Nephron progenitor cell (in vitro differentiated cells): ENCODE results near the gene PSMG2.

Experiments used
- DNase-seq: peaks from one replicate; pipeline ENCODE4 v3.0.0; 2021
- H3K27ac Mint-ChIP-seq: 2 replicates; pipeline ENCODE4 v1.8.0; 2021; ENCODE audit warnings: mild to moderate bottlenecking, moderate library complexity, mixed read lengths
- H3K27me3 Mint-ChIP-seq: 2 replicates; pipeline ENCODE4 v1.8.0; 2021; ENCODE audit warnings: mild to moderate bottlenecking, low read depth, mixed read lengths; ENCODE audit not compliant: poor library complexity
- H3K36me3 Mint-ChIP-seq: 2 replicates; pipeline ENCODE4 v1.8.0; 2021; ENCODE audit warnings: low read depth, mixed read lengths
- H3K4me1 Mint-ChIP-seq: 2 replicates; pipeline ENCODE4 v1.8.0; 2021; ENCODE audit warnings: mixed read lengths
- H3K4me3 Mint-ChIP-seq: 2 replicates; pipeline ENCODE4 v1.8.0; 2021; ENCODE audit warnings: mild to moderate bottlenecking, moderate library complexity, mixed read lengths
- H3K9me3 Mint-ChIP-seq: 2 replicates; pipeline ENCODE4 v1.8.0; 2021; ENCODE audit warnings: mild to moderate bottlenecking, moderate library complexity, mixed read lengths
- TF ChIP-seq, protein P1 (sequence below): fragments of 200-600 bp; sonication (generic); IDR thresholded peaks from 2 replicates; pipeline ENCODE4 v1.5.0; 2021; ENCODE audit warnings: antibody characterized with exemption

Gene PSMG2

DNA sequence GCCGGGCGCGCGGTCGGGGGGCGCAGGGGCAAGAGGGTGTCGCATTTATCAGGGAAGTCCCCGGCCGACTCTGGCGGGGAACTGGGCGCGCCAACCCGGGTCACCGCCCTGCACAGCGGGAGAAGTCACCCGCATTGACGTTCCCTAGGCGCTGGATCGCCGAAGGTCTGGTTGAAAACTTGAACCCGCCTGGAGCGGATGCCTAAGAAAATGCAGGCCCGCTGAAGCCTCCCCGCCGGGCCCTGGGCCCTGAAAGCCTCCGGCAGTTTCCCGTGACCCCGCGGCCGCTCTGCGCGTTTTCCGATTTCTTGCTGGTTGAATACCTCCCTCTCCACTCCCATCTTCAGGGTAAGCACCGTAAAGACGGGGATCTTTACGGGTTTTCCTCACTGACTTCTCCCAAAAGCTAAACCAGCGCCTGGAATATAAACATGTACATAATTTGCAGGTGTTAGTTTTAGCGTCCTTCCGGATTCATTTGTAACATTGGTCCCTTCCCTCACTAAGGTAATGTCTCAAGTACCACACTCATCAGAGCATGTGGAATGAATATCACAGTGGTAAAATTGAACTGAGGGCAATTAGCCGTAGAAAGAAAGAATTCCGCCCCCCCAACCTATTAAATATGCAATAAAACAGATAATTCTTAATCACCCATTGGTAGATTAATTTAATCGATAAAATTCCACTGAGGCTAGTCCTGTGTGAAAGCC is 44.3 kb upstream of the PSMG2 start:
- Mint-ChIP-seq H3K4me1 (peaks cover 32% of the 10 kb centered on the region), H3K36me3 (no peaks in the 10 kb centered on the region), H3K27ac (peak overlapping the region; percentile 73), H3K27me3 (peaks cover 42% of the 10 kb centered on the region), H3K9me3 (no peaks in the 10 kb centered on the region), H3K4me3 (peak overlapping the region; percentile 88)
- peak; percentile 56 for DNase-seq
- TF ChIP-seq, protein P1, sequence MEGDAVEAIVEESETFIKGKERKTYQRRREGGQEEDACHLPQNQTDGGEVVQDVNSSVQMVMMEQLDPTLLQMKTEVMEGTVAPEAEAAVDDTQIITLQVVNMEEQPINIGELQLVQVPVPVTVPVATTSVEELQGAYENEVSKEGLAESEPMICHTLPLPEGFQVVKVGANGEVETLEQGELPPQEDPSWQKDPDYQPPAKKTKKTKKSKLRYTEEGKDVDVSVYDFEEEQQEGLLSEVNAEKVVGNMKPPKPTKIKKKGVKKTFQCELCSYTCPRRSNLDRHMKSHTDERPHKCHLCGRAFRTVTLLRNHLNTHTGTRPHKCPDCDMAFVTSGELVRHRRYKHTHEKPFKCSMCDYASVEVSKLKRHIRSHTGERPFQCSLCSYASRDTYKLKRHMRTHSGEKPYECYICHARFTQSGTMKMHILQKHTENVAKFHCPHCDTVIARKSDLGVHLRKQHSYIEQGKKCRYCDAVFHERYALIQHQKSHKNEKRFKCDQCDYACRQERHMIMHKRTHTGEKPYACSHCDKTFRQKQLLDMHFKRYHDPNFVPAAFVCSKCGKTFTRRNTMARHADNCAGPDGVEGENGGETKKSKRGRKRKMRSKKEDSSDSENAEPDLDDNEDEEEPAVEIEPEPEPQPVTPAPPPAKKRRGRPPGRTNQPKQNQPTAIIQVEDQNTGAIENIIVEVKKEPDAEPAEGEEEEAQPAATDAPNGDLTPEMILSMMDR = no peak

DNA sequence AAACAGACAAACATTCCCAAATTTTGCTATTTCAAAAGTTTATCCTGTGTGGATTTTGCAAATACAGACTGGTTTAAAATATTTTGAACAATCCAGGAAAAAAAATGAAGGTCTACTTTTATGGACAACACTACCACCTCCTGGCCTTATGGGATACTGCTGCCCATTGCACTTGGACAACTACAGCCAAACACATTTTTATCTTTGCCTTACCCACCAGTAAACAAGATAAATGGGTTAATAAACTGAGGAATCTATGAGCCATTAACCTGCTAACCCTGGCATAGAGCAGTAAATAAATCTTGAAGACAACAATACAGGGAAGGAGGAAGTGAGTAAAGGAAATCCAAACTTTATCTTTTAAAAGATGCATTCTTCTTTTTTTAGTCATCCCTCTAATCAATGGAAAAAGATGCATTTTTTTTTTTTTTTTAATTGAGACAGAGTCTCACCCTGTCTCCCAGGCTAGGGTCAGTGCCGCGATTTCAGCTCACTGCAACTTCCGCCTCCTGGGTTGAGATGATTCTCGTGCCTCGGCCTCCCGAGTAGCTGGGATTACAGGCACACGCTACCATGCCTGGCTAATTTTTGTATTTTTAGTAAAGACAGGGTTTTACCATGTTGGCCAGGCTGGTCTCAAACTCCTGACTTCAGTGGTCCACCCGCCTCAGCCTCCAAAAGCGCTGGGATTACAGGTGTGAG is 42.8 kb upstream of the PSMG2 start:
- Mint-ChIP-seq H3K4me3 (peak overlapping the region; percentile 18), H3K36me3 (peaks cover 3% of the 10 kb centered on the region), H3K27ac (no peak overlapping the region), H3K27me3 (peaks cover 31% of the 10 kb centered on the region), H3K9me3 (no peaks in the 10 kb centered on the region), H3K4me1 (peaks cover 29% of the 10 kb centered on the region)
- TF ChIP-seq, protein P1 = peak; percentile 88
- DNase-seq = peak; percentile 47

DNA sequence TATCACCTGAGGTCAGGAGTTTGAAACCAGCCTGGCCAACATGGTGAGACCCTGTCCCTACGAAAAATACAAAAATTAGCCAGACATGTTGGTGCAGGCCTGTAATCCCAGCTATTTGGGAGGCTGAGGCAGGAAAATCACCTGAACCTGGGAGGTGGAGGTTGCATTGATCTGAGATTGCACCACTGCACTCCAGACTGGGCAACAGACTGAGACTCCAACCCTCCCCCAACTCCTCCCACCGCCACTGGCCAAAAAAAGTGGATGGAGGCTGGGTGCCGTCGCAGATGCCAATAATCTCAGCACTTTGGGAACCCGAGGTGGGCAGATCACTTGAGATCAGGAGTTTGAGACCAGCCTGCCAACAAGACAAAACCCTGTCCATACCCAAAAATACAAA is 34.8 kb upstream of the PSMG2 start:
- no peaks in the 10 kb centered on the region for H3K4me1 Mint-ChIP-seq
- no peak overlapping the region for H3K4me3 Mint-ChIP-seq
- DNase-seq = no peak
- H3K9me3 Mint-ChIP-seq = no peaks in the 10 kb centered on the region
- peaks cover 4% of the 10 kb centered on the region for H3K27me3 Mint-ChIP-seq
- H3K27ac Mint-ChIP-seq = no peak overlapping the region
- TF ChIP-seq, protein P1 = no peak
- peaks cover 17% of the 10 kb centered on the region for H3K36me3 Mint-ChIP-seq

DNA sequence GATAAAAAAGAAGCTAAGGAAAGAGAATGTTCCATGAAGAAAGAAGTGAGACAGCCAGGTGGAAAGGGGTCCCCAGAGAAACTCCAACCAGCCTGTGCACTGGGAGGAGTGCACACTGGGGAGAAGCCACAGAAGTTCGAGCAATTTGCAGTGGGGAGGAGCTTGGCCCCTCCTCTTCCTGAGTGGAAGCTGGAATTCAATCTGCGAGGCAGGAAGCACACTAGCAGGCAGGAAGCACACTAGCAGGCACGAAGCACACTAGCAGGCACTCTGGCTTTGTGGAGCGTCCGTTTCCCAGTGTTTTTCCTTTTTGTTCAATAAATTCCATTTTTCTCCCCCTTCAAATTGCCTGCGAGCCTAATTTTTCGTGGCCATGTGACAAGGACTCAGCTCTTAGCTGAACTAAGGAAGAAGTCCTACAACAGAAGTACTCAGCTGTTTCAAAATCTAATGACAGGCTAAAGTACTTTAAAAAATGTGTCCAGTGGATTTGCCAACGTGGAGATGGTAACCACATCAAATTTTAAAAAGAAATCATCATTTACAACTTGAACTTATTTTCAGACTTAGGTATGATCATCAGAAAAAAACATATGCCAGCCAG is 23.6 kb upstream of the PSMG2 start:
- Mint-ChIP-seq H3K4me3 (no peak overlapping the region), H3K4me1 (peaks cover 11% of the 10 kb centered on the region), H3K27ac (peak overlapping the region; percentile 21), H3K36me3 (peaks cover 34% of the 10 kb centered on the region), H3K27me3 (peaks cover 2% of the 10 kb centered on the region), H3K9me3 (no peaks in the 10 kb centered on the region)
- TF ChIP-seq, protein P1 = no peak
- DNase-seq = peak; percentile 23

DNA sequence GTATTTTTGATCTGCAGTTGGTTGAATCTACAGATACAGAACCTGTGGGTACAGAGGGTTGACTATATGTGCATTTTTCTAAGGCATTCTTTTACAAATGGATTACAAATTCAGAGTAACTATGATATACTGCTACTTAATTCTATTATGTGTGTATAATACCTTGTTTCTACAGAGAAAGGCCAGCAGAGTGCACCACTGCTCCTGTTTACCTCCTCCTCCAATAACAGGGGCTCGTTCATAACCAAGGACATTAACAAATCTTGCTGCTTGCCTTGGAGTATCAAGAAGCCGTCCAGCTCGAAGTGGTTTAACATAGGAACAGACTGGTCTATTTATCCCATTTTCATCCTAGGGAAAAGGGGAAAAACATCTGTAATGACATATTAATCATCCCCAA is 16.7 kb upstream of the PSMG2 start:
- H3K27me3 Mint-ChIP-seq = no peaks in the 10 kb centered on the region
- TF ChIP-seq, protein P1 = no peak
- peaks cover 60% of the 10 kb centered on the region for H3K36me3 Mint-ChIP-seq
- DNase-seq = no peak
- no peak overlapping the region for H3K4me3 Mint-ChIP-seq
- H3K27ac Mint-ChIP-seq = no peak overlapping the region
- H3K9me3 Mint-ChIP-seq = no peaks in the 10 kb centered on the region
- H3K4me1 Mint-ChIP-seq = no peaks in the 10 kb centered on the region
